HG03378 (cell line): ENCODE results near the gene GTF3C5.
"Not testable (repeated sequence)": the region's sequence is repeated elsewhere in the genome, so short reads cannot be mapped to it uniquely, and the experiment has no call there.

ENCODE experiments used
- ATAC-seq: cut with Tn5 transposase; IDR thresholded peaks from one replicate; pipeline ENCODE4 v1.9.1; 2021; ENCODE audit warnings: mild to moderate bottlenecking, moderate library complexity; ENCODE audit not compliant: unreplicated experiment

GTF3C5 gene

GRCh38 chr9:133088146-133088750 is 57.5 kb downstream of the GTF3C5 start:
- no peak for ATAC-seq

- ATAC-seq = no peak
Observed at GRCh38 chr9:133088756-133089155, 58.0 kb downstream of the GTF3C5 start.

GRCh38 chr9:133089271-133089671 is 58.5 kb downstream of the GTF3C5 start:
- ATAC-seq = no peak

- ATAC-seq = no peak
Observed at GRCh38 chr9:133090187-133090586, 59.4 kb downstream of the GTF3C5 start.

GRCh38 chr9:133090752-133091385 is 60.1 kb downstream of the GTF3C5 start:
- ATAC-seq = no peak

- not testable (repeated sequence) for ATAC-seq
Observed at GRCh38 chr9:133094351-133094750, 63.6 kb downstream of the GTF3C5 start.

GRCh38 chr9:133094842-133095393 is 64.1 kb downstream of the GTF3C5 start:
- ATAC-seq = no peak

- ATAC-seq = no peak
Observed at GRCh38 chr9:133098104-133098754, 67.4 kb downstream of the GTF3C5 start.

GRCh38 chr9:133098871-133099270 is 68.1 kb downstream of the GTF3C5 start:
- no peak for ATAC-seq

GRCh38 chr9:133099726-133100505 is 69.1 kb downstream of the GTF3C5 start:
- no peak for ATAC-seq

GRCh38 chr9:133100506-133101355 is 69.9 kb downstream of the GTF3C5 start:
- ATAC-seq = no peak

GRCh38 chr9:133101356-133102189 is 70.8 kb downstream of the GTF3C5 start:
- no peak for ATAC-seq

GRCh38 chr9:133102190-133103021 is 71.6 kb downstream of the GTF3C5 start:
- no peak for ATAC-seq

- no peak for ATAC-seq
Observed at GRCh38 chr9:133103183-133103986, 72.6 kb downstream of the GTF3C5 start.

- no peak for ATAC-seq
Observed at GRCh38 chr9:133103987-133104505, 73.2 kb downstream of the GTF3C5 start.

- no peak for ATAC-seq
Observed at GRCh38 chr9:133104718-133105460, 74.1 kb downstream of the GTF3C5 start.

- ATAC-seq = no peak
Observed at GRCh38 chr9:133105461-133105770, 74.6 kb downstream of the GTF3C5 start.
